Measurements from ENCODE around the gene CEMIP.

Gene CEMIP

DNA sequence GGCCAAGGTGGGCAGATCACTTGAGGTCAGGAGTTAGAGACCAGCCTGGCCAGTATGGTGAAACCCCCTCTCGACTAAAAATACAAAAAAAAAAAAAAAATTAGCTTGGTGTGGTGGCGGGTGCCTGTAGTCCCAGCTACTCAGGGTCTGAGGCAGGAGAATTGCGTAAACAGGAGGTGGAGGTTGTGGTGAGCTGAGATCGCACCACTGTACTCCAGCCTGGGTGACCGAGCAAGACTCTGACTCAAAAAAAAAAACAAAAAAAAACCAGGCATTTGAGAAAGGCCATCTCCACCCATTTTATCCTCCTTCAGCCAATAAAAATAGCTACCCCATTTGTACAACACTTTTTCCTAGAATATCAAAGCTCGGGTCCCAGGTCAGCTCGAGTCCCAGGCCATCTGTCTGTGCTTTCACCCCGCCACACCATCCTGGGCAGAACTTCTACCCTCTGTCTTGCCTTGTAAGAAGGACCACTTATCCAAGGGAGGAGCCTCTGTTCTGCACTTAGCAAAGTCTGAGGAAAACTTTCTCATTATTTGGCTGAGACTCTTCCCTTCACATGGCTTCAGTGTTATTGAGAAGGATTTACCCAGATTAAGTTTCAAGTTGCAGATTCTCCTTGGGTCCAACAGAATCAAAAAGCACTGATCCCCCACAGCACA is 111.3 kb downstream of the CEMIP start:
- DNase-seq (ENCODE audit: low read depth in 2 of 2) = no peak

GRCh38 chr15:80891006-80891405 is 111.8 kb downstream of the CEMIP start:
- DNase-seq (ENCODE audit: low read depth in 2 of 2) = no peak

DNA sequence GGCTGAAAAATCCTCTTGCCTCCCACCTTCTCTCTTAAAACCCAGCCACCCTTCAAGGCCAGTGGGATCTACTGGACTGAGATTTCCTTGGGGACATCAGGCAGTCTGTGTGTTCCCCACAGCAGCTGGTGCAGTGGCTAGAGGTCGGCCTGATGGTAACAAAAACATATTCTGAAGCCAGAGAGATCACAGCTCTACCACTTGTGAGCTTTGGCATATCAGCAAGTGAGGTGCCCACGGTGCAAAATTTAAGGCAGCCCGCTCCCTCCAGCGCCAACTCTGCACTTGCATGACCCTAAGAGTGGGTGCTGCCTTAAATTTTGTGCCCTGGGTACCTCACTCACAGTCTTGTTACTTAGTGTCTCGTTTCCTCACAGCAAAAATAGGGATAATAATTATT is 113.2 kb downstream of the CEMIP start:
- no peak for DNase-seq (ENCODE audit: low read depth in 2 of 2)

DNA sequence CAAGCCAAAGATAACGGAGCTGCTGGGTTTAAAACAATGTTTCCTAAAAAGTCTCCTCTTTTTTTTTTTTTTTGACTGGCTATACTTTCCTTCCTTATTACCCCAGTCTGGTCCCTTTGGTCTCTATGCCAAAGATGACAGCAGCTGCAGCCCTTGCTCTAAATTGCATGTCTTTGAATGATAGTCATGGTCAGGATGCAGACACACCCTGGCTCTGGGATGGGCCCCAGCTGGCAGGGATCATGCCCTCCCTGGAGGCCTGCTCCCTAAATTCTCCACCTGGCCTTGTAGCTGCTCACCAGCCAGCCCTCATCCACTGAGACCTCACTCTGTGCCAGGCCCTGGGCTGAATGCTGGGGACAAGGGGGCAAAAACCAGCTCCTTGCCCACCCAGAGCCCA is 114.6 kb downstream of the CEMIP start:
- DNase-seq (ENCODE audit: low read depth in 2 of 2) = no peak

GRCh38 chr15:80895091-80895490 is 115.9 kb downstream of the CEMIP start:
- DNase-seq (ENCODE audit: low read depth in 2 of 2) = no peak

- no peak for DNase-seq (ENCODE audit: low read depth in 2 of 2)
These were observed 116.8 kb downstream of the CEMIP start for GRCh38 chr15:80895965-80896364.

DNA sequence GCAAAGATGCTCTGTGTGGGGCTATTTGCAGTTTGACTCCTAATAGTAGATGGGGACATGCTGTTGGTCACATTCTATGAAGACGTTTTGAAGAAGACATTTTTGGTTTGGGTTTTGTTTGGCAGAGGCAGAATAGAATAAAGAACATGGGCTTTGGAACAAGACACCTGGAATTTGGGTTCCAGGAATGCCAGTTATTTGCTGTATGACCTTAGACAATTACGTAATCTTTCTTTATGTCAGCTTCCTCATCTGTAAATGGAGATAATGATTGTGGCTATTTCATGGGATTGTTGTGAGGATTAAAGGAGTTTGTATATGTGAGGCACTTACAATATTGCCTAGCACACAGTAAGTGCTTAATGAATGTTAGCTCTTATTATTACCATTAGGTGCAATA is 118.9 kb downstream of the CEMIP start:
- no peak for DNase-seq (ENCODE audit: low read depth in 2 of 2)

- DNase-seq (ENCODE audit: low read depth in 2 of 2) = no peak
These were observed 123.2 kb downstream of the CEMIP start for GRCh38 chr15:80902298-80902801.

- DNase-seq (ENCODE audit: low read depth in 2 of 2) = no peak
These were observed 125.8 kb downstream of the CEMIP start for GRCh38 chr15:80904998-80905397.

DNA sequence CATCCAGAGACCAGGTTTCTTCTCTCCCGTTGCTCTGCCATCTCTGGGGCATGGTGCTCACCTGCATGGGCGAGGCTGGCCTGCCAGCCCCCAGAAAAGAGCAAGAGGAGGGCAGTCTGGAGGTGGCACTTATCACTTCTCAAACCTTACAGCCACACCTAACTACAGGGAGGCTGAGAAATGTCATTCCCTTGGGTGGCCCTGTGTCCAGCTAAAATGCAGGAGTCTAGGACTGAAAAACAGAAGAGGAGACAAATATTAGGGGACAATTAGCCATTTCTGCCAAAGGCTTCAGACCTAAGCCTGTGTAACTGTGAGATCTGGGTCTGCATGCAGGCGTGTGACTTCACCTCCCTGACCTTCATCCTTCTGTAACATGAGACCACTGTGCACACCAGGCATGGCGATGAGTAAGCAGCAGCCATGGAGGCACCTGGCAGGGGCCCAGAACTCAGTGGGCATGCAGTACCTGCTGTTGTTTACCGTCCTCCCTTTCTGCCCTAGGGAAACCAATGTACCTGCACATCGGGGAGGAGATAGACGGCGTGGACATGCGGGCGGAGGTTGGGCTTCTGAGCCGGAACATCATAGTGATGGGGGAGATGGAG is 127.1 kb downstream of the CEMIP start:
- peak in 1 of 2 experiments; percentile 8 for DNase-seq (ENCODE audit: low read depth in 2 of 2)

DNA sequence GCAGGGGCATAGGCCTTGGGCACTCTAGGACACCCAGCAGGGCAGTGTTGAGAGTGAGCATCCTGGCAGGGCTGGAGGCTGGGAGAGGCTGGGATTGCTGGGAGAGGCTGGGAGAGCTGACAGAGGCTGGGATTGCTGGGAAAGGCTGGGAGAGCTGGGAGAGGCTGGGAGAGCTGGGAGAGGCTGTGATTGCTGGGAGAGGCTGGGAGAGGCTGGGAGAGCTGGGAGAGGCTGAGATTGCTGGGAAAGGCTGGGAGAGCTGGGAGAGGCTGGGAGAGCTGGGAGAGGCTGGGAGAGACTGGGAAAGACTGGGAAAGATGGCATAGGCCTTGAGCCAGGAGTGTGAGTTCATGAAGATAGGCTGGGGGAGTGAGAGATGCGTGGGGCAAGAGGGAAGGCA is 132.7 kb downstream of the CEMIP start:
- no peak for DNase-seq (ENCODE audit: low read depth in 2 of 2)

DNA sequence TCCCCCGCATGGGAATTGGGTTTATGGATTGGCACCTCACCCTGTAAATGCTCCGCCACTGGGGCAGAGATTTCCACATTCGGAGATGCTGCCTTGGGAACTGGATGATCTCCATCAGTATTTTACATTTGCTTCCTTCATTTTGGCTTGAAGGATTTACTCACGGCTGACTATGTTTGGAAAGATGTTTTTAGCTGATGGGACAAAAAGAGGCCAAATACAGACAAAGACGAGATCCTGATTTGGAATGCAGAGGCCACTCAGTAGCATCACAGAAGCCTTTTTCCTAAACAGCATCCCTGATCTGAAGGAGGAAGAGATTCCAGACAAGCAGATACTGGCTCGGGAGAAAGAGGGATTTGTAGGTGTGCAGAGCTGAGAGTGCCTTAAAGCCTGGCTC is 133.5 kb downstream of the CEMIP start:
- no peak for DNase-seq (ENCODE audit: low read depth in 2 of 2)

- no peak for DNase-seq (ENCODE audit: low read depth in 2 of 2)
These were observed 134.4 kb downstream of the CEMIP start for GRCh38 chr15:80913541-80913940.

- no peak for DNase-seq (ENCODE audit: low read depth in 2 of 2)
These were observed 136.3 kb downstream of the CEMIP start for GRCh38 chr15:80915472-80915871.

DNA sequence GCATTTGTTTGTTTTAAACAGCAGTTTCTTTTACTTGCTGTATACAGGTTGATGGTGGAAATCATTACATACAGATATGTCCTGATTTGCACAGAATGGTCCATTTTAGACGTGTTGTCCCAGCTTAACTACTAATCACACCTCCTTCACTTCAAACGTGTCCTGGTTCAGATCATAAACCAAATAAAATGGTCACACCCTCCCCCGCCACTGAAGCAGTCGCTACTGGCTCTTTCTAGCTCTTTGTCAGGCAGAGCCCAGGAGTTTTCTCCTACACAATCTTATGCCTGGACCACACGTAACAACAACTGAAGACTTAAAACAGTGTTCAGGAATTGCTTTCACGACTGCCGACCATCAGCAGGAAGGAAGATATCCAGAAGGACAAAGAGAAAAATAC is 136.9 kb downstream of the CEMIP start:
- no peak for DNase-seq (ENCODE audit: low read depth in 2 of 2)

DNA sequence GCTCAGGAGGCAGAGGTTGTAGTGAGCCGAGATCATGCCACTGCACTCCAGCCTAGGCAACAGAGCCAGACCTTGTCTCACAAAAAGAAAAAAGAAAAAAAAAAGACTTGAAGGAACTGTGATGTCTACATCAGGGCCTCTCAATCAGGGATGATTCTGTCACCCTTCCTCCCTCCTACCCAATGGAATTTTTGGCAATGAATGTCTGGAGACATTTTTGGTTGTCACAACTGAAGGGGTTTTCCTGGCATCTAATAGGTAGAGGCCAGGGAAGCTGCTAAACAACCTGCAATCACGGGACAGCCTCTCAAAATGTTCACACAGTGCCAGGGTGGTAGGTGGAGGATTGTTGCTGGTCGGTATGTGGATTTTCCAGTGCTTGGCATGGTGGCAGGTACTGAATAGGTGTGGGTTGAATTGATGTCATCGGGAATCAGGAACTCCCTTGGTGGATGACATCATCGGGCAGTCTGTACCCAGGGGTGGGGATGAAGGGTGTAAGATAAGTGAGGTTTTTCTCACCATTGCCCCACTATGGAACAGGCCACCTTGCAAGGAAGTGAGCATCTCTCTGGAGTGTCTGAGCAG is 139.1 kb downstream of the CEMIP start:
- no peak for DNase-seq (ENCODE audit: low read depth in 2 of 2)

- no peak for DNase-seq (ENCODE audit: low read depth in 2 of 2)
These were observed 141.1 kb downstream of the CEMIP start for GRCh38 chr15:80920271-80920699.

- DNase-seq (ENCODE audit: low read depth in 2 of 2) = no peak
These were observed 142.7 kb downstream of the CEMIP start for GRCh38 chr15:80921736-80922410.

DNA sequence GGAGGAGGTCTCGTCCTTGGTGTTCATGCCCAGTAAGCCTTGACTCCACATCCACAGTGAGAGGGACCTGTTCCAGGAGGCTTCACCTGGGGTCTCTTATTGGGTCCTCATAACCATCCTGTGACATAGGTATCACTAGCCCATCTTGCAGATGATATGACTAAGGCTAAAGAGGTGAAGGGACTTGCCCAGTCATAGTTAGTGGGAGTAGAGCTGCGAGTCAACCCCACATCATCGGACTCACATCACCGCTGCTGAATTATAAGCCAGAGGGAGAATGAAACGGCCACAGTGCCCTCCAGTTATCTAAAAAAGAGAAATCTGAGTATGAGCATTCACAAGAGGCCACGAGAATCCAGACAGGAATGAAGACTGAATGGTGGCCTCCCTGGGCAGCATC is 144.5 kb downstream of the CEMIP start:
- DNase-seq (ENCODE audit: low read depth in 2 of 2) = no peak

- DNase-seq (ENCODE audit: low read depth in 2 of 2) = no peak
These were observed 145.1 kb downstream of the CEMIP start for GRCh38 chr15:80924278-80924677.

DNA sequence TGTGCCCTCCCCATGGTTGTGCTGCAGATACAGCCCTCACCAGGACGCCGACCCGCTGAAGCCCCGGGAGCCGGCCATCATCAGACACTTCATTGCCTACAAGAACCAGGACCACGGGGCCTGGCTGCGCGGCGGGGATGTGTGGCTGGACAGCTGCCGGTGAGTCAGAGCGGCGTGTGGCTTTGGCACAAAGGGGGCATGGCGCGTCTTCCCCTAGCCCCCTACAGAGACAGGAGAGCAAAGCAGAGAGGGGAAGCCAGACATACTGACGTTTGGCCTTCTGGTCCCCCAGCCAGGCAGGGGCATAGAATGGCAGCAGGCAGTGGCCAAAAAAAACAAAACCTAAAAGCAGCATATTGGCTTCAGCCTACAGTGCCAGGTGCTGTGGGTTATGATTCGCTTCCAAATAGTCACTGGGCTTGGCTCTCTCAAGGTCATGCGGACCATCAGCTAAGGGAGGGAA is 146.5 kb downstream of the CEMIP start:
- no peak for DNase-seq (ENCODE audit: low read depth in 2 of 2)

GRCh38 chr15:80926126-80926525 is 147.0 kb downstream of the CEMIP start:
- no peak for DNase-seq (ENCODE audit: low read depth in 2 of 2)

DNA sequence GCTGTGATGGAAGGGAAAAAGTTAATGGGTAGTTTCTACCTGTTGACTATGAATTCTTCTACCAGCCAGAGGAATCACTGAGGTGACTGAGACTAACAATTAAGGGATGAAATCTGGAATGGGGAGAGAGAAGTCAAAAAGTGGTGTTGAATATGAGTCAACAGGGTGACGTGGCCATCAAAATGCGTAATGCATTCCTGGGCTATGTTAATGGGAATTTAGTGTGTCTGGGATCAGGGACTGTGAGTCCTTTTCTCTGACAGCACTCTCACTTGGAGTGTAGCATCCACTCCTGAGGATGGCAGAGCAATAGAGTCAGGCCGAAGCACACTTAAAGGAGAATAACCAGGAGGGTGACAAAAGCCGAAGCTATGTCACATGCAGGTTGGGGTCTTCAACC is 150.1 kb downstream of the CEMIP start:
- peak; percentile 28 for DNase-seq (ENCODE audit: low read depth in 2 of 2)
